ENCODE measurements around the gene TSNAXIP1.
A peak's percentile ranks its signal among the peaks of the same experiment; 100 is the strongest.

Gene TSNAXIP1, protein sequence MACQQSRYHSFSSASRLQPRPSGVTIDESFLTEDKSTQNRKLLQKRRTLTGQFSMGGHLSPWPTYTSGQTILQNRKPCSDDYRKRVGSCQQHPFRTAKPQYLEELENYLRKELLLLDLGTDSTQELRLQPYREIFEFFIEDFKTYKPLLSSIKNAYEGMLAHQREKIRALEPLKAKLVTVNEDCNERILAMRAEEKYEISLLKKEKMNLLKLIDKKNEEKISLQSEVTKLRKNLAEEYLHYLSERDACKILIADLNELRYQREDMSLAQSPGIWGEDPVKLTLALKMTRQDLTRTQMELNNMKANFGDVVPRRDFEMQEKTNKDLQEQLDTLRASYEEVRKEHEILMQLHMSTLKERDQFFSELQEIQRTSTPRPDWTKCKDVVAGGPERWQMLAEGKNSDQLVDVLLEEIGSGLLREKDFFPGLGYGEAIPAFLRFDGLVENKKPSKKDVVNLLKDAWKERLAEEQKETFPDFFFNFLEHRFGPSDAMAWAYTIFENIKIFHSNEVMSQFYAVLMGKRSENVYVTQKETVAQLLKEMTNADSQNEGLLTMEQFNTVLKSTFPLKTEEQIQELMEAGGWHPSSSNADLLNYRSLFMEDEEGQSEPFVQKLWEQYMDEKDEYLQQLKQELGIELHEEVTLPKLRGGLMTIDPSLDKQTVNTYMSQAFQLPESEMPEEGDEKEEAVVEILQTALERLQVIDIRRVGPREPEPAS

DNA sequence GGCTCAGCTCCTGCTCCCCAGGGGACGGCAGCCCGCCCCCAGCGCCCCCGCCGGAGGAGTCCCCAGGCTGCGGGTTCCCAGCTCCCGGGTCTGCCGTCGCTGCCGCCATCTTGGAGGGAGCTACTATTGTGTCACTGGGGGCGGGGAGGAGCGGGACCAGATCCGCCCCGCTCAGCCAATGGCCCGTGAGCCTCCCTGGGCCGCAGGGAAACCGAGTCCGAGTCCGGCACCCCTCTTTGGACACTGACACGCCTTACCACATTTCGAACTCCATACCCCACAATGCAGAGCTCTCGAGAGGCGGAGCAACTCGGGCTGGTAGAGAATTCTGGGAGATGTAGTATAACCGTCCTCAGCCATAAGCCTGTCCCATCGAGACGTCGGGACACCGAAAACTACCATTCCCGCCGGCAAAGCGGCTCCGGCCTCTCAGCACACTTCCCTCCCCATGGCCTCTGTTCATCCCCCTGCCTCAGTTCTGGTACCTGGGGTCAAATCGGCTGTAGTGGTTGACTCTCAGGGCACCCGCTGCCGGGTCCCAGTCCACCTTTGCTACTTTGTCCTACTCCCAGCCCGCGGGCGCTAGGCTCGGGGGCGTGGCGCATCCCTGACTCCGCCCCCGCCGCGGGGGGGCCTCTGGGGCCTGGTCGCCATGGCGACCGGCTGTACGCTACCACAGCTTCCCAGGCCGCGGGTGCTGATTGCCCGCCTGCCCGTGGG is at the start of gene TSNAXIP1, which contains the start of gene RANBP10:
Gene TSNAXIP1, plus strand, starts transcription at position 462 of the 720 bp plus-strand sequence. CDS start 261 bp downstream, outside the sequence.
Gene RANBP10, minus strand, starts transcription at position 133 of the 720 bp plus-strand sequence. Its CDS starts 24 bp downstream, at position 109.
- peak; percentile 100 for DNase-seq

DNA sequence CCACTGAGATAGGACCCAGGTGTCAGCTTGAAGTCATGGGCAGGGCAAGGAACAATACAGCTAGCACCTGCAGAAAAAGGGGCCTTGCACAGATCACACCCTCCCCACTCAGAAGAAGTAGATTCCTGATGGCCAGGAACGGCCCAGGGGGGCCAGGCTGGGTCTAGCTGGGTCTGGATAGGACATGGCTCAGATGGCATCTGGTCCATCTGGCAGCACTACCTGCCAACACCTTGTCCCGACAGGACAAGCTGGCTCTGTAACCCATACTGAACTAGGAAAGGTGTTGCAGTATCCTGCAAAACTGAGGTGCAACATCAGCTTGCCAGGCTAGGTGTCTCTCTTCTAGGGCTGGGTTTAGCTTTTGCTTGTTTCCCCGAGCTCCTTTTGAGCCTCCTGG is 48.7 kb upstream of the TSNAXIP1 start:
- DNase-seq, result no peak

DNA sequence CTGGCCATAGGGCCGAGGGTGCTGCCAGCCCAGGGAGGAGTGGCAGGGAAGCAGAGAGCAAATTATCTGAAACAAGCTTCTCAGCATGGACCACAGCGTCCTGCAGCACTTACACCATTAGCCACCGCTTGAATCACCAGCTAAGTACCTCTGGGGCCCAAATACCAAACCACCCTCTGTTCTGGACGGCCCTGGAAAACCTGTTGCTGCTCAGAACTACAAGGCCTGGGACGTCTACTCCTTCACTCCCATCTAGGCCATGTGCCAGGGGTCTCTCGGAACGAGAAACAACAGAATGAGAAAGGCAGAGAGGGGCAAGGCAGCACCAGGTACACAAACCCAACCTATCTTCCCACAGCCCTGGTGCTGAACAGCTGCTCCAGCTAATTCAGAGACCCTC is 47.7 kb upstream of the TSNAXIP1 start:
- no peak for DNase-seq

DNA sequence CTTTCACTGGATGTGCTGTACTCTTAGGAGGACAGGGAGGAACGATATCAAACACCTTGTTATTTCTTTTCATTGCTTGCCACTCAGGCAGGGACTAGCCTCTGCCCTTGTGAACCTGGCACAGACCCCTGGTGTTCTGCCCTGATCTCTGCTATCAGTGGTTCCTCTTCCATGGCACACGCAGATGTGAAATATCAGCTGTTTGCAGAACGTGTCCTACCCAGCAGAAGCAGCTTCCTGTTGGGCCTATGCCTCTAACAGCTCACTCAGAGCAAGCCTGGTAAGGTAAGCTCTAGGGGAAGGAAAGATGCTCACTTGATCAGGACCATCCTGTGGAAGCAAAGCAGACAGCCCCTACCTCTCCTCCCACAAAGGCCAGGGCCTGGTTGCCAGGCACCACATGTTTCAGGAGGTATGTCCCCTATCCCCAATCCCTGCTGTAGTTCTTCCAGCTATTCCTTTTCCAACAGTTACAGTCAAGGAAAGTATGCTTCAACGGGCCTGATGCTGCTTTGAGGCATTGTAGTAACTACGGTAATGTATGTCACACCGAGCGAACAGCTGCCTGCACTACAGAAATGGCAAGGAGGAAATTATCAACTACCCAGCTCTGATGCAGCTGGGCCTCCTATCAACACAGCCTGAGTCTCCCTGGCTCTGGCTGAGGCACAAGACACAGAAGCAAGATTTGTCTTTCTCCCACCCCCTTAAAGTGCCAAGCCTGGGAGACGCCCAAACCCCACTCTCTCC is 46.3 kb upstream of the TSNAXIP1 start:
- peak; percentile 11 for DNase-seq

DNA sequence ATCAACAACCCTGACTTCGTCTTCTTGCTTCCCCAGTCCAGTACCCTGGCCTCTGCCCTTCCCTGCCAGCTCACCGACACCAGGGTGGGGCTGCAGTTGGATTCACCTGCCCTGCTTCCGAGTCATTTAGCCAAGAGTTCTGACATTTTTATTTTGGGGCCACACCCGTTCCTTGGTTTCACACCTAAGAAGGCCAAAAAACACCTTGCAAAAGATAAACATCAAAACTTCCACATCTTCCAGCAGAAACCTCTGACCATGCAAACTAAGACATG is 45.8 kb upstream of the TSNAXIP1 start:
- no peak for DNase-seq

DNA sequence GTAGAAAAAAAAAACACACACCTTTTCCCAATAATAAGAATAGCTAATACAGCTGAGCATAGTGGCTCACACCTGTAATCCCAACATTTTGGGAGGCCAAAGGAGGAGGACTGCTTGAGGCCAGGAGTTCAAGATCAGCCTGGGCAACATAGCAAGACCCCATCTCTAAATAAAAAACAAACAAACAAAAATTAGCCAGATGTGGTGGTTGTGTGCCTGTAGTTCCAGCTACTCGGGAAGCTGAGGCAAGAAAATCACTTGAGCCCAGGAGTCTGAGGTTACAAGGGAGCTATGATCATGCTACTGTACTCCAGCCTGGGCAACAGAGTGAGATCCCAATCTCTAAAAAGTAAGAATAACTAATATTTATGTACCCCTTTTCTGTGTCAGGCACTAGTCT is 44.8 kb upstream of the TSNAXIP1 start:
- DNase-seq, result no peak

DNA sequence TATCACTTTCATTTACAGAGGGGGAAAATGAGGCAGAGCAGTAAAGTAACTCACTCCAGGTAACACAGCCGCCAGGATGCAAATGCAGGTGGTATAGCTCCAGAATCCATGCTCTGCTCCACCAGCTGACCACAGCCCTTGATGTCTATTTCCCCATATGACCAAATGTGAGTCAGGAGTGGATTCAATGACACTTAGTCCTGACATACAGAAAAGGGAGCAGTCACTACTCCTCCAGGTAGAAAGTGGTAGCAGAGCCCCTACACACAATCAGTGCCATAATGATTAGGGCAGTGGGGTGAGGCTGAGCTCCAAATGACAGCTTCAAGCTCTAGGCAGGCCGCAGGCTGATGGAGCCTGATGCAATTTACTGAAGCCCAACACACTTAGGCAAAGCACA is 44.3 kb upstream of the TSNAXIP1 start:
- no peak for DNase-seq

DNA sequence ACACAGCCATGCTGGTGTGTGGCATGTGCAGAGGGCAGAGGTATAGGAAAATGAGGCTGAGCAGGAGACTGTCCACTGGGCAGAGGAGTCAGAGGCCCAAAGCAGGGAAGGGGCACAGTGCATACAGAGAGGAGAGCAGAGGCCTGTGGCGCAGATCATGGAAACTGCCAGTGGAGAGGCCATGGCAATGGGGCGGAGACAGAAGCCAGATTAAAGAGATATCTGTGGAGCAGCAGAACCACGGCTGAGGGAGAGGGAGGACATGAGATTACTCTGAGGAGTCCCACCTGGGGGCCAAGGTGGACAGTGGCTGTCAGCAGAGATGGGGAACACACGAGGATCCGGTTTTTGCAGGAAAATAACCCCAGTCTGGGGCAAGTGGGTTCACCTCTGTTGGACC is 43.6 kb upstream of the TSNAXIP1 start:
- DNase-seq, result no peak

DNA sequence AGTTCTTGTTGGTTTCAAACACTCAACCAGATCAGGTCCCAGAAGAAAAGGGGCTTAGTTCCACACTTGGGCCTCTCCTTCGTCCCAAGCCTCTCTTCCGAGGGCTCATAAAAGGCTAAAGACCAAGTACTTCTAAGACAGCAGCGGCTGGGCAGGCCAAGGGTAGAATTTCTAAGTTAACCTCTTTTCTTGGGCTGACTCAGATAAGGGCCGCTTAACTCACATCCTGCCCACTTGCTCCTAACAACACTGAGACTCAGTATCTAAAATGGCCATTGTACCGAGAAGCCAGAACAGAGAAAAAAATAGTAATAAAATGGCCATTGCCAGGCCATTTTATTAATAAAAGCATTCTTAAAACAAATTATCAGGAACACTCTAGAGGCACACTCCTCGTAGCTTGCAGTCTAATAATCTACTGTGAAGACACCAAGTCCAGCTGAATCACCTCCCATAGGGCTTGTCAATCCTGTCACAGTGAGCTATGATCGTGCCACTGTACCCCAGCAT is 42.5 kb upstream of the TSNAXIP1 start:
- no peak for DNase-seq

DNA sequence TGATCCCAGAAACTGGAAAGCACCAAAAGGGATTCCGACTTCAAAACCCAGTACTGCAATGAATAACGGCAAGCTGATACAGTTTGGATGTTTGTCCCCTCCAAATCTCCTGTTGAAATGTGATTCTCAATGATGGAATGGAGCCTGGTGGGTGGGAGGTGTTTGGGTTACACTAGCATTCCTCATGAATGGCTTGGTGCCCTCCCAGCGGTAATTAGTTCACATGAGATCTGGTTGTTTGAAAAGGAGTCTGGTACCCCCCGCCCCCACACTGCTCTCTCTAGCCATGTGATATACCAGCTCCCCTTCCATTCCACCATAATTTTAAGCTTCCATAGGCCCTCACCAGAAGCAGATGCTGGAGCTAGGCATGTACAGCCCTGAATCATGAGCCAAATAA is 40.4 kb upstream of the TSNAXIP1 start:
- DNase-seq, result no peak

DNA sequence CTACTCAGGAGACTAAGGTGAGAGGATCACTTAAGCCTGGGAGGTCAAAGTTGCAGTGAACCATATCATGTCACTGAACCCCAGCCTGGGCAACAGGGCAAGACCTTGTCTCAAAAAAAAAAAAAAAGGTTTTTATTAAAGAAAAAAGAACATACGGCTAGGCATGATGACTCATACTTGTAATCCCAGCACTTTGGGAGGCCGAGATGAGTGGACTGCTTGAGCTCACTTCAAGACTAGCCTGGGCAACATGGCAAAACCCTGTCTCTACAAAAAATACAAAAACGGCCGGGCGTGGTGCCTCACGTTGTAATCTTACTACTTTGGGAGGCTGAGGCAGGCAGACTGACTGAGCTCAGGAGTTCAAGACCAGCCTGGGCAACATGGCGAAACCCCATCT is 38.7 kb upstream of the TSNAXIP1 start:
- DNase-seq, result no peak

DNA sequence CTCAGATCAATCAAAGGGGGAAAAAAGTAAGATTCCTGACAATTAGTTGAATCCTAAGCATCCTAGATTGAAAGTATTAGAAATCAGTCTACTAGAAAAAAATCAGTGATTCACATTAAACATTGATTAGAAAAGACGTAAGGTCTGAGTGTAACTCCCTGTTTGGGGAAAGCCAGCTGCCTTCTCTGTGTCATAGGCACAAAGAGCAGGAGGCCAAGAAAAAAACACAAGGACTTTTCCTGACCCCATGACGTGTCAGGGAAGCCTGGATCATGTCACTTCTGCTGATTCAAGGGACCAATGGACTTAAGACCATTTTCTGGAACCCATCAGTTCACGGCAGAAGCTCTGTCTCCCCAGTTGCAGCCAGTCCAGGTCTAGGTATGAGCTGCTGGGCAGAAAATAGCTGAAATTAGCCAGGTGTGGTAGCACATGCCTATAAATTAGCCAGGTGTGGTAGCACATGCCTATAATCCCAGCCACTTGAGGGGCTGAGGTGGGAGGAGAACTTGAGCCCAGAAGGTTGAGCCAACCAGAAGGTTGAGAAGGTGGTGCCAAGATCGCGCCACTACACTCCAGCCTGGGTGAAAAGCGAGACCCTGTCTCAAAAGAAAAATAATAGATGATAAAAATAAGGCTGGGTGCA is 36.2 kb upstream of the TSNAXIP1 start:
- peak; percentile 21 for DNase-seq

DNA sequence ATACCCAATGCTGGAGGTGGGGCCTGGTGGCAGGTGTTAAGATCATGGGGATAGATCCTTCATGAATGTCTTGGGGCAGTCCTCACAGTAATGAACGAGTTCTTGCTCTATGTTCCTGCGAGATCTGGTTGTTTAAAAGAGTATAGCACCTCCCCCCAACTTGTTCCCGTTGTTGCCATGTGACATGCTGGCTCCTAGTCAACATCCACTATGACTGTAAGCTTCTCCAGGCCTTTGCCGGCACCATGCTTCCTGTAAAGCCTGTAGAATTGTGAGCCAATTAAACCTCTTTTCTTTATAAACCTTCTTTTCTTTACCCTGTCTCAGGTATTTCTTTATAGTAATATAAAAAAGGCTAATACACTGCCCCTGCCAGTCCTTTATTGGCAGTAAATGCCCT is 33.6 kb upstream of the TSNAXIP1 start:
- no peak for DNase-seq

DNA sequence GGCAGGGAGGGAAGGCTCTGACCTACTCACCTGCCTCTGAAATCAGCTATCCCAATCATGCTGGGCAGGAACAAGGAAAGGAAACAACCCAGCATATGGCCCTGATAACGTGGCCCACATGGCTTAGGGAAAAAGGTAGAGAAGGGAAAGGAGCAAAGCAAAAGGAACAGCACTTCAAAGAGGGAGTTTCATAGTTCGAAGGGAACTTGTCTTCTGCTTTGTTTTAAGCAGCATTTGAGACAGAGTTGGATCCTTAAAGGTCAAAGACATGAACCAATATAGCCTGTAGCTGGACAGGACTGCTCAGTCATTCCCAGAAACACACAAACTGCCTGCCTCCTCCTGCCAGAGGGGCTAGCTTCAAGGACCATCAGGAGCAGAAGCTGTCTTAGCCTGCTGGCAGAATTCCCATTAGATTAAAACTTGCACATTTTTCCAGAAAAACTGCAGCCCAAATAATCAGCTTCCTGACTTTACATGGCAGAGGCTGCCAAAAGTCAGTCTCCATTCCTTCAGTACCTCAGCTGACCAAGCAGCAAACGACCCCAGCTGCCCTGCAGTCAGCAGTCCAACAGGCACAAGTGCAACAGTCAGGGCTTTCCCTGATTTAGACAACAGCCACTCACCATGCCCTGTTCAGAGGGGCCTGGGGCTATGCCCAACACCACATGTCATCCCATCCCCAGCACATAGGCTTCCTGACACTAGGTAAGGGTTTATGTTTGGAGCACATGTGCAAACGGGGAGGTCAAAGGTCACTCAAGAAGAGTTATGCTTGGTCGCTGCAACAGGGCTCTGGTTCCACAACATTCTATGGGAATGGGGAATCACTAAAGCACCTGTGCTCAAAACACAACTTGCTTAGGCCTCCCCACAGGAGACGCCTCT is 32.9 kb upstream of the TSNAXIP1 start:
- no peak for DNase-seq

DNA sequence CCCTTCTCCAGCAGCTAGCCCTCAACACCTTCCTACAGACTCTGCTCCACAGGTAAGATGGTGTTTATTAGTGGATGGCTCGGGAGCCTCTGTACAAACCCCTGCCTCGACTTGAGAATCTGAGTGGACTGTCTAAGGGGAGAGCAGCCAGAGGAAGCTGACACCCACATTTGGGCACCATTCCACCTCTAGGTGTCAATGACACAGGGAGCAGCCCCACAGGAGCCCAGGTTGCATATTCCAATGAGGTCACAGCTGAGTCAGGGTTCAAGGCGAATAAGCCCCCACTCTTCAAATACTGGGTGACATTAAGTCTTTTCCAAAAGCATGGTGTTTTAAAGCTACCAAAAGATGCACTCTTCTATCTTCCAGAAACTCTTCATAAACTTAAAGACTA is 32.2 kb upstream of the TSNAXIP1 start:
- DNase-seq, result no peak

DNA sequence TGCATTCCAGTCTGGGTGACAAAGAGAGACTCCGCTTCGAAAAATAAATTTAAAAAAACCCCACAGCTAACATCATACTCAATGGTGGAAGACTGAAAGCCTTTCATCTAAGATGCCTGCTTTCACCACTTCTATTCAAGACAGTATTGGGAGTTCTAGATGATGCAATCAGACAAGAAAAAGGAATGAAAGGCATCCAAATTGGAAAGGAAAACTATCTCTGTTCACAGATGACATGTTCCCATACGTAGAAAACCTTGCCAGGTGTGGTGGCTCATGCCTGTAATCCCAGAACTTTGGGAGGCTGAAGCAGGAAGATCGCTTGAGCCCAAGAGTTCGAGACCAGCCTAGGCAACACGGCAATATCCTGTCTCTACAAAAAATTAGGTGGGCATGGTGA is 31.4 kb upstream of the TSNAXIP1 start:
- no peak for DNase-seq

DNA sequence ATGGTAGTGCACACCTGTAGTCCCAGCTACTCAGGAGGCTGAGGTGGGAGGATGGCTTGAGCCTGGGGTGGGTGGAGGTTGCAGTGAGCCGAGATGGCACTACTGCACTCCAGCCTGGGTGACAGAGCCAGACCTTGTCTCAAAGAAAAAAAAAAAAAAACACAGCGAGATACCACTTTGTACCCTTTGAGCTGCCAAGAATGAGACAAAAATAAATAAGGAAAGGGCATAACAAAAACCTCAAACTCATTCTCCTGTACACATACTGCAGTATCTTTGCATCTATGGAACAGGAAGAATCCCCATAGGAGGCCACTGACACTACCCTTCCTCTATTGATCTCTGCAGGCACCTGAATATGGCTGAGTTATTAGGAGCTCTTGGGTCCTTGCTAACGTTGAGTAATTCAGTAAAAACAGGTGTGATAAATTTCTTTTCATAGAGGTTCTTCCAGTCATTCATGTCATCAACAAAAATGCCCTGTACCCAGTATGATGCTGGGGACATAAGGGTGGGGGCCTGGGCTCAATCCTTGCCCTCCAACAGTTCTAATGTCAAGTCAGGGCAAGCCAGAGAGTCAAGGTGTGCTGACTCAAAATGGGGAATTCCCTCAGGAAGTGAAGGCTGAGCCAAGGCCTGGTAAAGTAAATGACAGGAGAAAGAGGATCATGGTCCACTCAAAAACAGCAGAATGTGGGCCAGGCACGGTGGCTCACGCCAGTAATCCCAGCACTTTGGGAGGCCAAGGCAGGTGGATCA is 27.3 kb upstream of the TSNAXIP1 start:
- no peak for DNase-seq

DNA sequence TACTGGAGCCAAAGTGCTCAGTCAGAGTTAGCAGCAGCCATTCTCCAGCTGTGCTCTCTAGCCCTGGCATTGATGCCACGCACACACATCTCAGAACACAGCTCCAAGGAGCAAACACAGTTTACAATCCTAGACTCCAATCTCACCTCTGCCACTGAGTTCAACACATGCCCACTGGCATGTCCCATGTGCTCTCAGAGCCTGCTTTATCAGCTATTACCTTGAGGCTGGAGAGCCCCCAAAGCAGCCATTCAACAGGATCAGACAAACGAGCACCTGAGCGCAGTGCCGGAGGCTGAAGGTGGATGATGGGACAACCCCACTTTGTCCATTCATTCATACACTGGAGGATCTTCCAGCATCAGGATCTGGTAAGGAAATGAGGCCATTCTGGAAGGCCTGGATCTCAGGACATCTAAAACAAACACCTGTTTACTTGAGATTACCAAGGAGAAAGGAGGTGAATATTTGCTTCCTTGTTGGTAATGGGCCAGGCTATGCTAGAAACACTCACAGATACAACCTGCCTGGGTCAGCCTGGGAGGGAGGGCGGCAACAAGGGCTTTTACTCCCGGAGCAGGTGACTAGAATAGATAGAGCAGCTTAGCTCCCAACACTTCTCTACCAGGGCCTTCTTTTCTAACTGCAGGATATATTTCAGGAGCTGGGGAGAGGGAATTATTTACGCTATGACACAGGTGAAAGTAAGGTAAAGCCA is 25.7 kb upstream of the TSNAXIP1 start:
- no peak for DNase-seq

DNA sequence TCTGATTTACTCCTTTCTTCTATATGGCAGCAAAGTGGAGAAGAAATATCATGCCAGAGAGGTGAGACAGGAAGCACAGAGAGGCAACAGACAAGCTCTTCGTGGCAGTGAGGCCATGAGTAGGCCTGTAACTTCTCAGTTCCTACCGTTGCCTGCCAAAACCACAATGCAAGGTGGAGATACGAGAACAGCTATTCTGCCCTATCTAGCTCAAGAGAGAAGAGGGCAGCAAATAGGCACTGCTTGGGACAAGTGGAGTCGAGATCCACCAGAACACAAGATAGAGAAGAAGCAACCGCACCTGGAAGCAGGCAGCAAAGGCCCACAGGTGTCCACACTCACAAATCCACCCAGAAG is 25.1 kb upstream of the TSNAXIP1 start:
- no peak for DNase-seq
